ENCODE measurements around the gene PRH2.

The PRH2 gene

GRCh38 chr12:10901427-10901826 is 27.6 kb upstream of the PRH2 start:
- no peak for DNase-seq (ENCODE audit: low read depth)
- H3K4me3 ChIP-seq (ENCODE audit: low read depth, low read length): no peak overlapping the region
- TF ChIP-seq CTCF (IDR thresholded peaks at IDR 0.05; ENCODE audit: control insufficient read depth, extremely low read depth, insufficient read depth): peak; percentile 60

DNA sequence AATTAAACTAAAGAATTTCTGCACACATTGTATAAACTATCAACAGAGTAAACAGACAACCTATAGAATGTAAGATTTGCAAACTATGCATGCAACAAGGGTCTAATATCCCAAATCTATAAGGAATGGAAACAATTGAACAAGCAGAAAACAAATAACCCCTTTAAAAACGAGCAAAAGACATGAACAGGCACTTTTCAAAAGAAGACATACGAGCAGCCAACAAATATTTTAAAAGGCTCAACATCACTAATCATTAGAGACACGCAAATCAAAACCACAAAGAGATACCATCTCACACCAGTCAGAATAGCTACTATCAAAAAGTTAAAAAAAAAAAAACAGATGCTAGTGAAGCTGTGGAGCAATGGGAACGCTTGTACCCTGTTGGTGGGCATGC is 24.4 kb upstream of the PRH2 start:
- H3K4me3 ChIP-seq (ENCODE audit: low read depth, low read length): no peak overlapping the region
- TF ChIP-seq CTCF (IDR thresholded peaks at IDR 0.05; ENCODE audit: control insufficient read depth, extremely low read depth, insufficient read depth): no peak
- DNase-seq (ENCODE audit: low read depth): no peak

- H3K4me3 ChIP-seq (ENCODE audit: low read depth, low read length): no peak within 1 kb of the TSS
- DNase-seq (ENCODE audit: low read depth): no peak
- TF ChIP-seq CTCF (IDR thresholded peaks at IDR 0.05; ENCODE audit: control insufficient read depth, extremely low read depth, insufficient read depth): no peak
Measured at GRCh38 chr12:10909462-10909861, 19.6 kb upstream of the PRH2 start, which contains the start of gene TAS2R13. TSS of gene TAS2R13 (minus strand) at chr12:10909562. CDS start at chr12:10909298, 264 bp downstream.

- no peak for TF ChIP-seq CTCF (IDR thresholded peaks at IDR 0.05; ENCODE audit: control insufficient read depth, extremely low read depth, insufficient read depth)
- no peak for DNase-seq (ENCODE audit: low read depth)
- no peak overlapping the region for H3K4me3 ChIP-seq (ENCODE audit: low read depth, low read length)
Measured at GRCh38 chr12:10910380-10910779, 18.7 kb upstream of the PRH2 start.

DNA sequence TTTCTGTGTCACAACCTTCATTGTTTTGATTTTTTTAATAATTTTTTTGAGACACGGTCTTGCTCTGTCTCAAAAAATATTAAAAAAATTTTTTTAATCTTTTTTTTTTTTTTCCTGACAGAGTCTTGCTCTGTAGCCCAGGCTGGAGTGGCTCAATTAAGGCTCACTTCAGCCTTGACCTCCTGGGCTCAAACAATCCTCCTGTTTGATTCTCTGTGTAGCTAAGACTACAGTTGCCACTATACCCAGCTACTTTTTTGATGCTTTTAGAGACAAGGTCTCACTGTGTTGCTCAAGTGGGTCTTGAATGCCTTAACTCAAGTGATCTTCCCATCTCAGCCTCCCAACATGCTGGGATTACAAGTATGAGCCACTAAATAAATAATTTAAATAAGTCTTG is 9.2 kb upstream of the PRH2 start:
- no peak for DNase-seq (ENCODE audit: low read depth)
- H3K4me3 ChIP-seq (ENCODE audit: low read depth, low read length): no peak overlapping the region
- TF ChIP-seq CTCF (IDR thresholded peaks at IDR 0.05; ENCODE audit: control insufficient read depth, extremely low read depth, insufficient read depth): no peak

DNA sequence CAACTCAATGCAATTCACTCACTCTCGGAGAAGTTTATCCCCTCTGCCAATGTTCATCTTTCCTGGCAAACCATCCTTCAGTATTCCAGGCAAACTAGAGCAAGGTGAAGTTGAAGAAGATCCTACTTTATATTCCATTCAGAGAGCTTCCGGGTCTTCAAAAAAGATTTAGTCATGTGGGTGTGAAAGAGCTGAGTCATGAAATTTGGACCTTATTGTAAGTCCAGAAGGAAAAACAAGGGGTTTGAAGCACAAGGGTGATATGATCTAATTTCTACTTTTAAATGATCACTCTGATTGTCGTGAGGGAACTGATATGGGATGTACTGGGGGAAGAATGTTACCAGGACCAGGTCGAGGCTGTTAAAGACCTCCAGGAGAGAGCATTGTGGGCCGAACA is 2.8 kb upstream of the PRH2 start:
- no peak for DNase-seq (ENCODE audit: low read depth)
- no peak overlapping the region for H3K4me3 ChIP-seq (ENCODE audit: low read depth, low read length)
- TF ChIP-seq CTCF (IDR thresholded peaks at IDR 0.05; ENCODE audit: control insufficient read depth, extremely low read depth, insufficient read depth): no peak

GRCh38 chr12:10936506-10936905 is 7.5 kb downstream of the PRH2 start:
- no peak for DNase-seq (ENCODE audit: low read depth)
- no peak overlapping the region for H3K4me3 ChIP-seq (ENCODE audit: low read depth, low read length)
- no peak for TF ChIP-seq CTCF (IDR thresholded peaks at IDR 0.05; ENCODE audit: control insufficient read depth, extremely low read depth, insufficient read depth)
